Central memory CD4-positive, alpha-beta T cell (primary cell): ENCODE results near the gene ANGEL1.

ENCODE experiments used
- DNase-seq: peaks from one replicate; pipeline ENCODE4 v3.0.0; 2022

The ANGEL1 gene

DNA sequence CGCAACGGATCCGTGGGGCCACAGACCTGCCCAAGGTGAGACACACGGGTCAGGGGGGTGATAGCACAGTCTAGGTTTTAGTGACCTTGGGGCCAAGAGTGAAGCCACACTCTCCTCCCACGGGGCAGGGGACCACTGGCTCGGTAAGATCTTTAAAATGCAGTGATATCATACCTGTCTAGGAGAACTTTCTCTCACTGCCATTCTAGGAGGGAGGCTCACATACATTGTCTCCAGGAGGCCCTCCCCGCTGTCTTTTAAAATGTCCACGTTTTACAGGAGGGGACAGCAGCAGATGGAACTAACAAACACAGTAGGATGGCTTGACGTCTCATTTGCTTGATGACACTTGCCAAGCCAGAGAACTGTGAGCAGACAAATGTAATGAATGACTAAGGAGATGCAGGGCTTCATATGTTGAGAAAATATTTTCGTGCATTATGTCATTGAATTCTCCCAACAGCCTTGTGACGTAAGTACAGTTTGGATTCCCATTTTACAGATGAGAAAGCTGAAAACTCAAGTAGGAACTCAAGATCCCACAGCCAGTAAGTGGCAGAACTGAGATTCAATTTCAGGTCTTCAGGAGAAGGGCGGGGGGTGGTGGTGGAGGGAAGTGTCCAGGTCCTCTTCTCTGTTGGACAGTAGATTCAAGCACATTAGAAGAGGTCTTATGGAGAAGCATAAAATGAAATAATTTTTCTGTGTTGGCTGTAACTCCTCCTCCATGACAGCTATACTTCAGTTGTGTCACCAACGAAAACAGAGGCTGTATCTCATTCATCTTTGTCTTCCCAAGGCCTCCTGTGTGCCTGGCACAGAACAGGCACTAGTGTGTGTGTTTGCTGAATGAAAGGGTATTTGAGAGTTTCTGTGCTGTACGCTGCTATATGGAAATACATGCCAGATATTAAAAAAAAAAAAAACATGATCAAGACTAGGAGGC, 49.3 kb downstream of the ANGEL1 start:
- DNase-seq = no peak

DNA sequence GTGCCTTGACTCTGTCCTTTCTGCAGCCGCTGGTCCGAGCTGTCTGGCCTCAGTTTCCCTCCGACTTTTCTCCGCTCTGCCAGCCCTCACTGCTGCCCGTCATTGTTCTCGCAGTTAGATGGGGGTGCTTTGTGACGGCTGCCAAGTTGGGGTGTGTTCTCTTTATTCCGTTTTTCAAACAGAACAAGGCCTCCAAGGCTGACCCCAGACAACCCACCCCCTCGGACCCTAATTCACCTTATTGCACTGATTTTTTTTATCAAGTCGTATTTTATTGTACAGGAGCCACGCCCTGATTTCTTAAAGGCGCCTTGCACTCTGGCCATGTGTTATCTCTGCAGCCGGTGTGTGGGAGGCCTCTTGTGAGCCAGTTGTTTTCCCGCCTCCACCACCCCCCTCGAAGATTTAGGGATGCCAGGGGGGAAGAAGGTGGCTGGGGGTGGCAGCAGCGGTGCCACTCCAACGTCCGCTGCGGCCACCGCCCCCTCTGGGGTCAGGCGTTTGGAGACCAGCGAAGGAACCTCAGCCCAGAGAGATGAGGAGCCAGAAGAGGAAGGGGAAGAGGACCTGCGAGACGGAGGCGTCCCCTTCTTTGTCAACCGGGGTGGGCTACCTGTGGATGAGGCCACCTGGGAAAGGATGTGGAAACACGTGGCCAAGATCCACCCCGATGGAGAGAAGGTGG, 50.1 kb downstream of the ANGEL1 start:
- no peak for DNase-seq

GRCh38 chr14:76761960-76762410, 50.7 kb downstream of the ANGEL1 start:
- DNase-seq = no peak

- peak; percentile 48 for DNase-seq
Observed at GRCh38 chr14:76761136-76761959, 51.3 kb downstream of the ANGEL1 start, which contains the start of gene VASH1. TSS of gene VASH1 (plus strand) at chr14:76761468. CDS start at chr14:76762822, 1,354 bp downstream.

DNA sequence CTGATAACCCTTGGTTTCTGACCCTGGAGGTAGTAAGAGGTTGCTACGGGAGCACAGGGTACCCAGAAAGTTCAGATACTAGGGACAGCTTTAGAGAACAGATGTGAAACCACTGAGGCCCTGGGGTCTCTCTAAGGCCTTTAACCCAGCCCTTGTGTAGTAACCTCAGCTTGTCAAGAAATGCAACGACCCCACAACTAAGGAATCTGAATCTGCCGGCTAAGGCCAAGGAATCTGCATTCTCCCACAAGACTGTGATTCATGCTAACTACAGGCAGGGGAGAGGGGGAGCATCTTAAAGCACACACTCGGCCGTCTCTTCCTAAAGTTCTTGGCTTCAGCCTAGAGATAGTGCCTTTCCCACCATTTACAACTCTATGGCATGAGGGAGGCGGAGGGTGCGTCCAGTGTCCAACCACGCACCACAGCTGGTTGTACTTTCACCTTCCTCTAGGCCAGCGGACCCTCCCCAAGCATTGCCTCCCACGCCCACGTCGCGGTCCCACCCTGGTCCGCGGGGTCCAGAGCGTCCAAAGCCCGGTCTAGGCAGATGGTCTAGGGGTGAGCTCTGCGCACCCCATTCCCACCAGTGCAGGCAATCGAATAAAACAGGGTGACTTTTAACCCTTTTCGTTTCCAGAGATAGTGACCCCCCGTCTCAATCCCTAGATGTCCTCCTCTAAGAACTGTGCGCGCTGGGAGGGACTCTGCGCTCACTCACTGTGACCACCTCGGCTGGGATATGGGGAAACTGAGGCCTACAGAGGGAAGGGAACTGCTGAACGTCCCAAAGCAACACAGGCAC, 52.1 kb downstream of the ANGEL1 start:
- DNase-seq = no peak

- no peak for DNase-seq
Observed at GRCh38 chr14:76759589-76759988, 53.1 kb downstream of the ANGEL1 start.

DNA sequence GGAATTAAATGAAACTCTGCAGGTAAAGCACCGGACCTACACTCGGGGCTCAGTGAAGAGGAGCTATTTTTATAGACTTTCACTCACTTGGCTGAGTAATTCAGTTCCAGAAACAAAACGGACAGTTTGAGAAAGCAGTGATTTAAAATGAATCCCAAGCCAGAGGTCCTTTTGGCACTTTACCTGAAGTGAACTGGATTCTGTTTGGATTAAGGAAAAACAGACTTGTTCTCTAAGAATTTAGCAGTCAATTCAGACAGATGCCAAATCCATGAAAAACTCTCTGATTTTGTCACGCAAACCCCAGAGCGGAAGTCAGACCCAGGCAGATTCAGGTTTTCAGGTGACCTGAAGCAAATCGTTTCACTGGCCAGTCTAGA, 56.3 kb downstream of the ANGEL1 start:
- no peak for DNase-seq

GRCh38 chr14:76755610-76756370, 56.9 kb downstream of the ANGEL1 start:
- no peak for DNase-seq

DNA sequence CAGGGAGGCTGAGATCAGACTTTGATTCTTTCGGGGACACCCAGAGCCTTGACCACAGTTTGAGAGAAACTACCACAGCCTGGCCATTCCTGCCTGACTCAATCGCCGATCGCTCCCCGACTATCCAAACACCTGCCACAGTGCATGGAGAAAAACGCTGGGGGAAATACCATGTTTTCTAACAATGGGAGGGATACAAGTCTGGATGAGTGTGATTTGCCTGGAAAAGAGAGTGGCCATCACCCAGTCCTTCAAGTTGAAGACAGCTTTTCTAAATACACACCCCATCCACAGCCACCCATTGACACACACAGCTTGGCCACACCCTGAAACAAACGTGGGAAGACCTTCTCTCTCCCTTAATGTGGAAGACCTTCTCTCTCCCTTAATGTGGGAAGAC, 58.1 kb downstream of the ANGEL1 start:
- no peak for DNase-seq

DNA sequence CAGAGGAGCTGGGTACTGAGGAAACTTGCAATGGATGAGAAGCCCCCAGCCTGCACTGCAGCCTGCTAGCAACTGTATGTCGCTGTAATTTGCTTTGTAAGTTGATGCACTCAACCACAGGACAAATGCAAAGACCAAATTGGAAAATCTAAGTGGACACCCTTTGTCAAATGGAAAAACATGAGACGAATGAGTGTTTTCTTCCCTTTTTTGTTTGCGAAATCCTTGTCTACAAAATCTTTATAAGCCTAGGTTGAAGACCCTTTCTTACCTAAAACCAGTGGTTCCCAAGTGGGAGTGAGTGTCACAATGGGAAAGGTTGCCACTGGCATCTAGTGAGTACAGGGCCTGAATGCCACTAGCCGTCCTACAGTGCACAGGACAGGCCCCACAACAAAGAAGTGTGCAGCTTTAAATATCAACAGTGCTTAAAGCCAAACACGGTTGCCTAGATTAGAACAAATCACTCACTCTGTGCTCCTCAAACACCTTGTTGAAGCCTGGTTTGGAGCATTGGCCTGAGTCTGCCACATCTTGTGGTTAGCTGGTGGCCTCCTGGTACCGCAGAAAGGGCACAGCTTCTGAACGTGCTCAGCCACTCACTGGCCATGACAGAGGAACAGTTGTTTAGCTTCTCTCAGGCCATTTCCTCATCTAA, 59.0 kb downstream of the ANGEL1 start:
- no peak for DNase-seq

- no peak for DNase-seq
Observed at GRCh38 chr14:76752744-76753143, 59.9 kb downstream of the ANGEL1 start.

DNA sequence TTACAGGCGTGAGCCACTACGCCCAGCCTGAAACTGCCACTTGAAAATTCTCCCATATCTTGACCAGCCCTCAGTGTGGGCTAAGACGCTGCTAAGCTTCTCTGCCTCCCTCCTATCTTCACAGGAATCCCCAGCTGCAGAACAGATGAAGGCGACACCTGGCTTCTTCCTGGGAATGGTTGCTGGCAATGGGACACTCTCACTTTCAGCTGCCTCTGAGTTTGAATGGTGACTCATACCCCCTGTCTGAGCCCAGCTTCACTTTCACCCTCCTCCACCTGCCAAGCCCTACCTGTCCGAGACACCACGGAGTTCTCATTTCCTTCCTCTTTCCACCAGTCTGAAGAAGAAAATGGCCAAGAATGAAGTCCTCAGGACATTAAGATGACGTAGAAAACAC, 69.7 kb downstream of the ANGEL1 start:
- DNase-seq = no peak

- no peak for DNase-seq
Observed at GRCh38 chr14:76742185-76742584, 70.5 kb downstream of the ANGEL1 start.

DNA sequence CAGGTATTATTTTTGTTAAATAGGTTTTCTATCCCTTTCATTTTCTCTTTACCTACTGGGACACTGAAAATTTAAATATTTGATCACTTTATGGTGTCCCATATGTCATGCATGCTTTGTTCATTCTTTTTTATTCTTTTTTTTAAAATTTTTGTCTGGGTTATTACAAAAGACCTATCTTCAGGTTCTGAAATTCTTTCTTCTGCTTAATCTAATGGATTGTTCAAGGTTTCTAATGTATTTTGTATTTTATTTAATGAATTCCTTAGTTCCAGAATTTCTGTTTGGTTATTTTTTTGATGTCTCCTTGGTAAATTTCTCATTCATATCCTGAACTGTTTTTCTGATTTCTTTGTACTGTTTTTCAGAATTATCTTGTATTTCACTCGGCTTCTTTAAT, 71.6 kb downstream of the ANGEL1 start:
- no peak for DNase-seq
